ENCODE measurements around the gene GJA5. TPM values are rescaled to one million over a fixed set of nuclear protein-coding genes. Genes with fewer than 3 reads are reported as not detected.

The GJA5 gene
- total and polyA plus RNA-seq, 9 donors = 1.4 to 27.5 (median 6.8) TPM

GRCh38 chr1:147784941-147785340 is 24.5 kb upstream of the GJA5 start:
- H3K4me3 ChIP-seq = no peak overlapping the region
- no peaks in the 10 kb centered on the region for H3K4me1 ChIP-seq (ENCODE audit: insufficient read depth)
- no peaks in the 10 kb centered on the region for H3K36me3 ChIP-seq
- 76 to 86% (median 86%) methylated on average over 1 of the region's 1 CpG for WGBS, 3 donors
- TF ChIP-seq EP300 (IDR thresholded peaks at IDR 0.05) (no peak), CTCF (IDR thresholded peaks at IDR 0.05) (no peak), POLR2A (IDR thresholded peaks at IDR 0.05) (no peak)
- H3K9me3 ChIP-seq = no peaks in the 10 kb centered on the region
- no peaks in the 10 kb centered on the region for H3K27me3 ChIP-seq
- no peak for DNase-seq
- intact Hi-C loops (cut with DNase I) = no loop called here
- H3K27ac ChIP-seq = no peak overlapping the region

- Histone ChIP-seq H3K27ac (no peak overlapping the region), H3K36me3 (no peaks in the 10 kb centered on the region), H3K27me3 (no peaks in the 10 kb centered on the region), H3K4me1 (ENCODE audit: insufficient read depth) (no peaks in the 10 kb centered on the region), H3K4me3 (no peak overlapping the region), H3K9me3 (no peaks in the 10 kb centered on the region)
- intact Hi-C loops (cut with DNase I) = no loop called here
- WGBS, 3 donors = 5 to 14% (median 13%) methylated on average over 3 of the region's 3 CpGs
- no peak for DNase-seq
- no peak for TF ChIP-seq EP300 (IDR thresholded peaks at IDR 0.05)
- no peak for TF ChIP-seq CTCF (IDR thresholded peaks at IDR 0.05)
- TF ChIP-seq POLR2A (IDR thresholded peaks at IDR 0.05) = no peak
These were observed 20.7 kb upstream of the GJA5 start for GRCh38 chr1:147781056-147781471.

- no peak for DNase-seq
- H3K4me1 ChIP-seq (ENCODE audit: insufficient read depth) = no peaks in the 10 kb centered on the region
- intact Hi-C loops (cut with DNase I) = no loop called here
- no peak overlapping the region for H3K4me3 ChIP-seq
- H3K27ac ChIP-seq = no peak overlapping the region
- TF ChIP-seq EP300 (IDR thresholded peaks at IDR 0.05) = no peak
- no peak for TF ChIP-seq CTCF (IDR thresholded peaks at IDR 0.05)
- no peak for TF ChIP-seq POLR2A (IDR thresholded peaks at IDR 0.05)
- H3K36me3 ChIP-seq = no peaks in the 10 kb centered on the region
- WGBS, 3 donors = 31 to 39% (median 38%) methylated on average over 5 of the region's 5 CpGs
- no peaks in the 10 kb centered on the region for H3K9me3 ChIP-seq
- H3K27me3 ChIP-seq = no peaks in the 10 kb centered on the region
These were observed 17.3 kb upstream of the GJA5 start for GRCh38 chr1:147777694-147778093.

GRCh38 chr1:147773215-147773715 is 12.9 kb upstream of the GJA5 start:
- Histone ChIP-seq H3K9me3 (no peaks in the 10 kb centered on the region), H3K36me3 (no peaks in the 10 kb centered on the region), H3K27ac (no peak overlapping the region), H3K4me3 (no peak overlapping the region), H3K4me1 (ENCODE audit: insufficient read depth) (no peaks in the 10 kb centered on the region), H3K27me3 (no peaks in the 10 kb centered on the region)
- TF ChIP-seq POLR2A (IDR thresholded peaks at IDR 0.05) (no peak), CTCF (IDR thresholded peaks at IDR 0.05) (no peak), EP300 (IDR thresholded peaks at IDR 0.05) (no peak)
- no peak for DNase-seq
- 8 to 19% (median 11%) methylated on average over 9 of the region's 9 CpGs for WGBS, 3 donors
- intact Hi-C loops (cut with DNase I) = no loop called here
